ENCODE data around the gene MEIS2.

DNA sequence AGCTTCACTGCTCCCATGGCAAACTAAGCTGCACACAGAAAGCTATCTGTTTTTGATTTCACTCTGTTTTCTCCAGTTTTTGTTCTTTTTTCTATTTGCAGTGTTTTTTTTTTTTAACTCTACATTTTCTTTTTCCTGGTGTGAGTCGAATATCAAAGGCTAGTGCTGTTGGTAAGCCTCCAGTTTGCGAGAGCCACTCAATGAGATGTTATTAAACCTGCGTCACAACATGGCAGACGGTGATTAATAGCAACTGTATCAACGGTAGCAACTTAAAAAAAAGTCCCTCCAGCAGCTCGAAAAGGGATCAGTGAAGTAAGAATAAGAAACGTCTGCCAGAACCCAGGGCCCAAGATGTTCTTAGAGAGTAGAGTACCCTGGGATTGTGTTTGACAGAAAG is 84.1 kb downstream of the MEIS2 start:
- TF ChIP-seq, protein P1, sequence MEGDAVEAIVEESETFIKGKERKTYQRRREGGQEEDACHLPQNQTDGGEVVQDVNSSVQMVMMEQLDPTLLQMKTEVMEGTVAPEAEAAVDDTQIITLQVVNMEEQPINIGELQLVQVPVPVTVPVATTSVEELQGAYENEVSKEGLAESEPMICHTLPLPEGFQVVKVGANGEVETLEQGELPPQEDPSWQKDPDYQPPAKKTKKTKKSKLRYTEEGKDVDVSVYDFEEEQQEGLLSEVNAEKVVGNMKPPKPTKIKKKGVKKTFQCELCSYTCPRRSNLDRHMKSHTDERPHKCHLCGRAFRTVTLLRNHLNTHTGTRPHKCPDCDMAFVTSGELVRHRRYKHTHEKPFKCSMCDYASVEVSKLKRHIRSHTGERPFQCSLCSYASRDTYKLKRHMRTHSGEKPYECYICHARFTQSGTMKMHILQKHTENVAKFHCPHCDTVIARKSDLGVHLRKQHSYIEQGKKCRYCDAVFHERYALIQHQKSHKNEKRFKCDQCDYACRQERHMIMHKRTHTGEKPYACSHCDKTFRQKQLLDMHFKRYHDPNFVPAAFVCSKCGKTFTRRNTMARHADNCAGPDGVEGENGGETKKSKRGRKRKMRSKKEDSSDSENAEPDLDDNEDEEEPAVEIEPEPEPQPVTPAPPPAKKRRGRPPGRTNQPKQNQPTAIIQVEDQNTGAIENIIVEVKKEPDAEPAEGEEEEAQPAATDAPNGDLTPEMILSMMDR (IDR thresholded peaks at IDR 0.05): no peak
- no peak for TF ChIP-seq POLR2A (IDR thresholded peaks at IDR 0.05; ENCODE audit: low read length)
- TF ChIP-seq, protein P2, sequence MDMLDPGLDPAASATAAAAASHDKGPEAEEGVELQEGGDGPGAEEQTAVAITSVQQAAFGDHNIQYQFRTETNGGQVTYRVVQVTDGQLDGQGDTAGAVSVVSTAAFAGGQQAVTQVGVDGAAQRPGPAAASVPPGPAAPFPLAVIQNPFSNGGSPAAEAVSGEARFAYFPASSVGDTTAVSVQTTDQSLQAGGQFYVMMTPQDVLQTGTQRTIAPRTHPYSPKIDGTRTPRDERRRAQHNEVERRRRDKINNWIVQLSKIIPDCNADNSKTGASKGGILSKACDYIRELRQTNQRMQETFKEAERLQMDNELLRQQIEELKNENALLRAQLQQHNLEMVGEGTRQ (IDR thresholded peaks at IDR 0.05): no peak
- TF ChIP-seq, protein P3, sequence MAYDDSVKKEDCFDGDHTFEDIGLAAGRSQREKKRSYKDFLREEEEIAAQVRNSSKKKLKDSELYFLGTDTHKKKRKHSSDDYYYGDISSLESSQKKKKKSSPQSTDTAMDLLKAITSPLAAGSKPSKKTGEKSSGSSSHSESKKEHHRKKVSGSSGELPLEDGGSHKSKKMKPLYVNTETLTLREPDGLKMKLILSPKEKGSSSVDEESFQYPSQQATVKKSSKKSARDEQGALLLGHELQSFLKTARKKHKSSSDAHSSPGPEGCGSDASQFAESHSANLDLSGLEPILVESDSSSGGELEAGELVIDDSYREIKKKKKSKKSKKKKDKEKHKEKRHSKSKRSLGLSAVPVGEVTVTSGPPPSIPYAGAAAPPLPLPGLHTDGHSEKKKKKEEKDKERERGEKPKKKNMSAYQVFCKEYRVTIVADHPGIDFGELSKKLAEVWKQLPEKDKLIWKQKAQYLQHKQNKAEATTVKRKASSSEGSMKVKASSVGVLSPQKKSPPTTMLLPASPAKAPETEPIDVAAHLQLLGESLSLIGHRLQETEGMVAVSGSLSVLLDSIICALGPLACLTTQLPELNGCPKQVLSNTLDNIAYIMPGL (CRISPR knock-in tag; IDR thresholded peaks at IDR 0.05; ENCODE audit: borderline replicate concordance): no peak
- no peak for TF ChIP-seq MYC (IDR thresholded peaks at IDR 0.05; ENCODE audit: borderline replicate concordance, low read length)
- TF ChIP-seq, protein P4, sequence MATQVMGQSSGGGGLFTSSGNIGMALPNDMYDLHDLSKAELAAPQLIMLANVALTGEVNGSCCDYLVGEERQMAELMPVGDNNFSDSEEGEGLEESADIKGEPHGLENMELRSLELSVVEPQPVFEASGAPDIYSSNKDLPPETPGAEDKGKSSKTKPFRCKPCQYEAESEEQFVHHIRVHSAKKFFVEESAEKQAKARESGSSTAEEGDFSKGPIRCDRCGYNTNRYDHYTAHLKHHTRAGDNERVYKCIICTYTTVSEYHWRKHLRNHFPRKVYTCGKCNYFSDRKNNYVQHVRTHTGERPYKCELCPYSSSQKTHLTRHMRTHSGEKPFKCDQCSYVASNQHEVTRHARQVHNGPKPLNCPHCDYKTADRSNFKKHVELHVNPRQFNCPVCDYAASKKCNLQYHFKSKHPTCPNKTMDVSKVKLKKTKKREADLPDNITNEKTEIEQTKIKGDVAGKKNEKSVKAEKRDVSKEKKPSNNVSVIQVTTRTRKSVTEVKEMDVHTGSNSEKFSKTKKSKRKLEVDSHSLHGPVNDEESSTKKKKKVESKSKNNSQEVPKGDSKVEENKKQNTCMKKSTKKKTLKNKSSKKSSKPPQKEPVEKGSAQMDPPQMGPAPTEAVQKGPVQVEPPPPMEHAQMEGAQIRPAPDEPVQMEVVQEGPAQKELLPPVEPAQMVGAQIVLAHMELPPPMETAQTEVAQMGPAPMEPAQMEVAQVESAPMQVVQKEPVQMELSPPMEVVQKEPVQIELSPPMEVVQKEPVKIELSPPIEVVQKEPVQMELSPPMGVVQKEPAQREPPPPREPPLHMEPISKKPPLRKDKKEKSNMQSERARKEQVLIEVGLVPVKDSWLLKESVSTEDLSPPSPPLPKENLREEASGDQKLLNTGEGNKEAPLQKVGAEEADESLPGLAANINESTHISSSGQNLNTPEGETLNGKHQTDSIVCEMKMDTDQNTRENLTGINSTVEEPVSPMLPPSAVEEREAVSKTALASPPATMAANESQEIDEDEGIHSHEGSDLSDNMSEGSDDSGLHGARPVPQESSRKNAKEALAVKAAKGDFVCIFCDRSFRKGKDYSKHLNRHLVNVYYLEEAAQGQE (IDR thresholded peaks at IDR 0.05): no peak
- TF ChIP-seq BHLHE40 (IDR thresholded peaks at IDR 0.05; ENCODE audit: low read depth, low read length): no peak
